Fibroblast of lung (primary cell): Measurements from ENCODE around the gene KDM5B.

ENCODE experiments used
- CTCF ChIP-seq, 2 donors: IDR thresholded peaks in 1 of 2; conservative IDR thresholded peaks in 1 of 2; 1 replicate in 1 of 2; 2 replicates in 1 of 2; pipeline ENCODE4 v1.5.1; 2011 to 2012; ENCODE audit warnings: low read length in 2 of 2, control low read depth in 1 of 2, inconsistent platforms in 1 of 2, low read depth in 1 of 2, mild to moderate bottlenecking in 1 of 2
- EZH2 ChIP-seq: IDR thresholded peaks from 2 replicates; pipeline ENCODE4 v1.5.1; 2012; ENCODE audit warnings: low read length, control low read depth, mild to moderate bottlenecking; ENCODE audit errors: missing control alignments

DNA sequence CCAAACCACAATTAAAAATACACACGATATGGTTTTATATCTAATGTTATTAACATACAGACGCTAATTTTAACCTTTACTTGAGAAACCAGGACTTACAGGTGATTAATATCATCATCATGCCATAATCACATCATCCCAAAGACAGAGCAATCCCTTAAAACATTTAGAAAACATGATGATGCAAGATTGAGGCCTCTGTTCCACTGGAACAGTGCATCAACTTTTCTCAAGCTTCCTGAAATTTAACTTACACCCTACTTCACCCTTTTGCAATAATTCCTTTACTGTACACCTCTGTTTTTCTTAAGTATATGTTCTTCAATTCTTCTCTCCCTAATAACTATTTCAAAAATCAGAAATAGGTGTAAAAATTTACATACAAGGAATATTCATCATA lies 38.1 kb downstream of the KDM5B start:
- TF ChIP-seq CTCF (conservative IDR thresholded peaks at IDR 0.05 in 1 of 2, IDR thresholded peaks at IDR 0.05 in 1 of 2; ENCODE audit: low read depth in 1 of 2, low read length in 2 of 2) = no peak
- no peak for TF ChIP-seq EZH2
